Keratinocyte (primary cell): Measurements from ENCODE around the gene ZDHHC3.

Experiments used
- EZH2 ChIP-seq: IDR thresholded peaks from one replicate; pipeline ENCODE4 v1.6.1; 2012; ENCODE audit warnings: inconsistent platforms, mild to moderate bottlenecking, low read length, moderate library complexity
- TF ChIP-seq, protein P1 (sequence below), 3 experiments: IDR thresholded peaks in 1 of 3; conservative IDR thresholded peaks in 1 of 3; optimal IDR thresholded peaks in 1 of 3; 2 replicates in 2 of 3; 3 replicates in 1 of 3; pipeline versions ENCODE3 to v1.5.1; 2011; ENCODE audit warnings: low read length in 3 of 3, mild to moderate bottlenecking in 3 of 3, moderate library complexity in 2 of 3, control low read depth in 1 of 3, inconsistent platforms in 1 of 3; ENCODE audit not compliant: insufficient read depth in 2 of 3; ENCODE audit errors: extremely low read depth in 1 of 3

DNA sequence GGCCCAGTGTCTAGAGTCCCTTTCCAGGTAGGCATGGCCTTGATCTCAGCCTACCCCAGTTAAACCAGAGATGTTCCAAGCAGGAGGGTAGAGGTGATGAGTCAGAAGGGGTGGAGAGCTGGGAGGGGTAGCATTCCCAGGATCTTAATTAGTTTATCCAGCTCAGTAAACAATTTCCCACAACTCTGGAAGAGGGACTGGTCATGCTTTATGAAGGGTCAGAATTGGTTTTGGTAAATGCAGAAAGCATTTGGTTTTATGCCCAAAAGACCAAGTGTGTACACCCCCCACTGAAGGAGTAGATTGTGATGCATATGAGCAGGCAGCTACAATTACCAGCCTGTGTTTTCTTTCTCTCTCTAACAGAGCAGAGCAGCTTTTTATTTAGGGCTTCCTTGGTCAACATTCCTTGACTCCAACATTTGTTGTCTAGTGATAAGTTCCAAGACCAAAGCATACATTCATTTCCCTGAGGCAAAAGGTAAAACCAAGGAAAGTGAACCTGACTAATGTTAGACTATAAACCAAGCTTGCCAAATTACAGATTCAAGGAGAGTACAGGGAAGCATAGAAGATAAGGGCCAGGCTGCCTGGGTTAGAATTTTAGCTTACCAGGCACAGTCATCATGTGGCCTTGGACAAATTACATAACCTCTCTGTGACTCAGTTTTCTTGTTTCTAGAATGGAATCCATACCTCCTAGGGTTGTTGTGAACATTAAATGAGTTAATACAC, 17.7 kb upstream of the ZDHHC3 start:
- TF ChIP-seq, protein P1, sequence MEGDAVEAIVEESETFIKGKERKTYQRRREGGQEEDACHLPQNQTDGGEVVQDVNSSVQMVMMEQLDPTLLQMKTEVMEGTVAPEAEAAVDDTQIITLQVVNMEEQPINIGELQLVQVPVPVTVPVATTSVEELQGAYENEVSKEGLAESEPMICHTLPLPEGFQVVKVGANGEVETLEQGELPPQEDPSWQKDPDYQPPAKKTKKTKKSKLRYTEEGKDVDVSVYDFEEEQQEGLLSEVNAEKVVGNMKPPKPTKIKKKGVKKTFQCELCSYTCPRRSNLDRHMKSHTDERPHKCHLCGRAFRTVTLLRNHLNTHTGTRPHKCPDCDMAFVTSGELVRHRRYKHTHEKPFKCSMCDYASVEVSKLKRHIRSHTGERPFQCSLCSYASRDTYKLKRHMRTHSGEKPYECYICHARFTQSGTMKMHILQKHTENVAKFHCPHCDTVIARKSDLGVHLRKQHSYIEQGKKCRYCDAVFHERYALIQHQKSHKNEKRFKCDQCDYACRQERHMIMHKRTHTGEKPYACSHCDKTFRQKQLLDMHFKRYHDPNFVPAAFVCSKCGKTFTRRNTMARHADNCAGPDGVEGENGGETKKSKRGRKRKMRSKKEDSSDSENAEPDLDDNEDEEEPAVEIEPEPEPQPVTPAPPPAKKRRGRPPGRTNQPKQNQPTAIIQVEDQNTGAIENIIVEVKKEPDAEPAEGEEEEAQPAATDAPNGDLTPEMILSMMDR (optimal IDR thresholded peaks at IDR 0.05 in 1 of 3, IDR thresholded peaks at IDR 0.05 in 1 of 3, conservative IDR thresholded peaks at IDR 0.05 in 1 of 3; ENCODE audit: extremely low read depth in 1 of 3, insufficient read depth in 2 of 3, low read length in 3 of 3): no peak
- no peak for TF ChIP-seq EZH2
